Body of pancreas (tissue), 4 donors: Measurements from ENCODE around the gene MVB12B. TPM values are rescaled to one million over a fixed set of nuclear protein-coding genes. Genes with fewer than 3 reads are reported as not detected.

Source experiments
- ATAC-seq: fragments of 150-250 bp; one replicate; pipeline ENCODE4 v1.9.1; 2016
- DNase-seq, 4 donors: peaks; one replicate each; pipeline ENCODE4 v3.0.0-alpha.2; 2019
- H3K27ac ChIP-seq, 4 donors: fragments of 200-600 bp; sonication (generic); 1 replicate in 3 of 4; 2 replicates in 1 of 4; pipeline versions ENCODE4 v1.5.1 to v1.6.1; 2016 to 2019; ENCODE audit warnings: mild to moderate bottlenecking in 1 of 4, mixed read lengths in 1 of 4, moderate library complexity in 1 of 4
- H3K27me3 ChIP-seq, 2 donors: fragments of 200-600 bp; sonication (generic); one replicate each; pipeline ENCODE4 v1.6.0; 2016; ENCODE audit warnings: mild to moderate bottlenecking in 1 of 2
- H3K36me3 ChIP-seq, 2 donors: fragments of 200-600 bp; sonication (generic); replicated peaks in 1 of 2; 2 replicates each; pipeline ENCODE4 v1.5.1; 2016; ENCODE audit warnings: low read depth in 2 of 2; ENCODE audit not compliant: insufficient read depth in 1 of 2
- H3K4me1 ChIP-seq: fragments of 200-600 bp; sonication (generic); one replicate; pipeline ENCODE4 v1.6.0; 2016
- H3K4me3 ChIP-seq, 2 donors: fragments of 200-600 bp; sonication (generic); 1 replicate in 1 of 2; 2 replicates in 1 of 2; pipeline ENCODE4 v1.5.1; 2016 to 2019
- H3K9me3 ChIP-seq, 3 donors: fragments of 200-600 bp; sonication (generic); 1 replicate in 2 of 3; 2 replicates in 1 of 3; pipeline ENCODE4 v1.5.1; 2016
- CTCF ChIP-seq, 7 experiments: fragments of 450-650 bp in 4 of 7; fragments of 200-600 bp in 3 of 7; sonication (generic) in 3 of 7; IDR thresholded peaks; one replicate each; pipeline ENCODE4 v1.5.1; 2016 to 2019; ENCODE audit warnings: antibody characterized with exemption in 7 of 7
- POLR2A ChIP-seq, 3 donors: fragments of 450-650 bp; IDR thresholded peaks; one replicate each; pipeline ENCODE4 v1.6.1; 2016; ENCODE audit warnings: antibody characterized with exemption in 3 of 3, mild to moderate bottlenecking in 2 of 3
- WGBS, 2 donors: methylation state at CpG; one replicate each; pipeline ENCODE4 v1.1.5; 2017; 5-methylcytosine and 5-hydroxymethylcytosine counted together
- intact Hi-C: fragments of 100-400 bp; cut with DNase I; formaldehyde crosslinking; loops from one replicate; pipeline ENCODE4 v1.15.1; 2023
- total RNA-seq, 2 donors: library from RNA; depleted of rRNA; stranded (reverse); fragments of >200 nt; gene quantifications; one replicate each; pipeline ENCODE4 v1.1.0, GENCODE V29; 2016

MVB12B gene
- total RNA-seq, 2 donors from 2014 or later = 5.2 to 9.9 TPM

GRCh38 chr9:126357074-126357473 is 30.4 kb downstream of the MVB12B start:
- no peaks in the 10 kb centered on the region for H3K27me3 ChIP-seq
- WGBS, 2 donors = 92 to 95% methylated on average over 1 of the region's 1 CpG

GRCh38 chr9:126360073-126360472 is 33.4 kb downstream of the MVB12B start:
- ATAC-seq = no peak
- H3K27ac ChIP-seq = no peak overlapping the region
- no peaks in the 10 kb centered on the region for H3K4me1 ChIP-seq
- H3K9me3 ChIP-seq = no peaks in the 10 kb centered on the region
- DNase-seq = no peak
- no peaks in the 10 kb centered on the region for H3K27me3 ChIP-seq
- 90 to 95% methylated on average over 1 of the region's 1 CpG for WGBS, 2 donors
- intact Hi-C loops = no loop called here
- no peaks in the 10 kb centered on the region for H3K36me3 ChIP-seq
- H3K4me3 ChIP-seq = no peak overlapping the region
- no peak for TF ChIP-seq POLR2A (IDR thresholded peaks at IDR 0.05)
- no peak for TF ChIP-seq CTCF (IDR thresholded peaks at IDR 0.05)

More at GRCh38 chr9:126357074-126357473, 30.4 kb downstream of the MVB12B start:
- DNase-seq = no peak
- H3K4me1 ChIP-seq = no peaks in the 10 kb centered on the region
- no peaks in the 10 kb centered on the region for H3K9me3 ChIP-seq
- no peak for ATAC-seq
- no peaks in the 10 kb centered on the region for H3K36me3 ChIP-seq
- TF ChIP-seq CTCF (IDR thresholded peaks at IDR 0.05) (no peak), POLR2A (IDR thresholded peaks at IDR 0.05) (no peak)
- intact Hi-C loops = no loop called here
- H3K4me3 ChIP-seq = no peak overlapping the region
- no peak overlapping the region for H3K27ac ChIP-seq

- Histone ChIP-seq H3K36me3 (no peaks in the 10 kb centered on the region), H3K27ac (no peak overlapping the region), H3K27me3 (no peaks in the 10 kb centered on the region), H3K4me1 (no peaks in the 10 kb centered on the region), H3K9me3 (no peaks in the 10 kb centered on the region), H3K4me3 (no peak overlapping the region)
- ATAC-seq (no peak), DNase-seq (no peak)
- WGBS, 2 donors = 91 to 96% methylated on average over 3 of the region's 3 CpGs
- intact Hi-C loops = no loop called here
- TF ChIP-seq CTCF (IDR thresholded peaks at IDR 0.05) = no peak
These were observed 35.2 kb downstream of the MVB12B start for GRCh38 chr9:126361810-126362238.

GRCh38 chr9:126363250-126363649 is 36.6 kb downstream of the MVB12B start:
- no peaks in the 10 kb centered on the region for H3K27me3 ChIP-seq
- H3K9me3 ChIP-seq = no peaks in the 10 kb centered on the region
- WGBS, 2 donors = 89 to 94% methylated on average over 6 of the region's 6 CpGs
- no peak overlapping the region for H3K27ac ChIP-seq
- intact Hi-C loops = no loop called here
- H3K4me1 ChIP-seq = no peaks in the 10 kb centered on the region
- no peak overlapping the region for H3K4me3 ChIP-seq
- no peaks in the 10 kb centered on the region for H3K36me3 ChIP-seq
- DNase-seq = no peak
- TF ChIP-seq CTCF (IDR thresholded peaks at IDR 0.05) (no peak), POLR2A (IDR thresholded peaks at IDR 0.05) (no peak)
- ATAC-seq = no peak

- Histone ChIP-seq H3K27ac (no peak overlapping the region), H3K27me3 (no peaks in the 10 kb centered on the region), H3K4me1 (no peaks in the 10 kb centered on the region), H3K4me3 (no peak overlapping the region), H3K36me3 (no peaks in the 10 kb centered on the region), H3K9me3 (no peaks in the 10 kb centered on the region)
- DNase-seq (no peak), ATAC-seq (no peak)
- WGBS, 2 donors = 93 to 95% methylated on average over 8 of the region's 8 CpGs
- intact Hi-C loops = no loop called here
- TF ChIP-seq CTCF (IDR thresholded peaks at IDR 0.05) = no peak
- no peak for TF ChIP-seq POLR2A (IDR thresholded peaks at IDR 0.05)
These were observed 37.4 kb downstream of the MVB12B start for GRCh38 chr9:126363847-126364671.
